ENCODE results near the gene PLEKHA6. TPM values are rescaled to one million over a fixed set of nuclear protein-coding genes. Genes with fewer than 3 reads are reported as not detected.

PLEKHA6 gene
- total and polyA plus RNA-seq, 2 donors (not counting 1 experiment from before 2014, with no cell fraction given): 0.31 to 0.47 TPM

- CTCF ChIA-PET: no interaction called here
- H3K4me2 ChIP-seq (replicated peaks; ENCODE audit: low read depth, low read length, poor library complexity, severe bottlenecking): no peak overlapping the region
- no peaks in the 10 kb centered on the region for H3K9me3 ChIP-seq (ENCODE audit: control extremely low read depth in 1 of 3, control insufficient read depth in 2 of 3, insufficient read depth in 1 of 3, low read length in 2 of 3)
- intact Hi-C loops (cut with micrococcal nuclease): no loop called here
- Mint-ChIP-seq H3K9me3 (ENCODE audit: insufficient read depth) (no peaks in the 10 kb centered on the region), H3K4me3 (no peak overlapping the region), H3K27ac (no peak overlapping the region), H3K27me3 (peaks cover 22% of the 10 kb centered on the region), H3K4me1 (no peaks in the 10 kb centered on the region)
- no peaks in the 10 kb centered on the region for H3K79me2 ChIP-seq (ENCODE audit: control insufficient read depth, insufficient read depth, low read length)
- POLR2A ChIA-PET: no interaction called here
- H2AFZ ChIP-seq (ENCODE audit: insufficient read depth, low read depth, low read length, poor library complexity, severe bottlenecking): no peak overlapping the region
- no peaks in the 10 kb centered on the region for H4K20me1 ChIP-seq (ENCODE audit: control insufficient read depth, insufficient read depth, low read length, poor library complexity, severe bottlenecking)
- no peak overlapping the region for H3K27ac ChIP-seq (ENCODE audit: low read length in 2 of 2)
- ATAC-seq (ENCODE audit: low read depth) (no peak), DNase-seq (no peak)
- WGBS (ENCODE audit: insufficient coverage): 86% methylated on average over 2 of the region's 6 CpGs
- no peak for TF ChIP-seq CTCF (IDR thresholded peaks at IDR 0.05)
- no peak for TF ChIP-seq EZH2 (IDR thresholded peaks at IDR 0.05; ENCODE audit: borderline replicate concordance, insufficient read depth, low read depth, low read length, poor library complexity, severe bottlenecking)
- no peak overlapping the region for H3K9ac ChIP-seq (ENCODE audit: low read length)
- H3K4me1 ChIP-seq (ENCODE audit: control insufficient read depth in 2 of 2, insufficient read depth in 2 of 2, low read length in 2 of 2): no peaks in the 10 kb centered on the region
- H3K4me3 ChIP-seq (ENCODE audit: control extremely low read depth in 1 of 5, extremely low read depth in 1 of 5, insufficient read depth in 1 of 5, low read depth in 2 of 5, low read length in 4 of 5): no peak overlapping the region
- H3K36me3 ChIP-seq (replicated peaks in 1 of 2; ENCODE audit: control extremely low read depth in 1 of 2, control insufficient read depth in 1 of 2, extremely low read depth in 1 of 2, insufficient read depth in 2 of 2, low read length in 1 of 2): no peaks in the 10 kb centered on the region
- peaks cover 0 to 3% (median 0%) of the 10 kb centered on the region in 4 experiments for H3K27me3 ChIP-seq (replicated peaks in 1 of 4; ENCODE audit: control extremely low read depth in 1 of 4, control insufficient read depth in 3 of 4, insufficient read depth in 4 of 4, low read length in 3 of 4)
These were observed 107.6 kb downstream of the PLEKHA6 start for GRCh38 chr1:204251926-204252689.

DNA sequence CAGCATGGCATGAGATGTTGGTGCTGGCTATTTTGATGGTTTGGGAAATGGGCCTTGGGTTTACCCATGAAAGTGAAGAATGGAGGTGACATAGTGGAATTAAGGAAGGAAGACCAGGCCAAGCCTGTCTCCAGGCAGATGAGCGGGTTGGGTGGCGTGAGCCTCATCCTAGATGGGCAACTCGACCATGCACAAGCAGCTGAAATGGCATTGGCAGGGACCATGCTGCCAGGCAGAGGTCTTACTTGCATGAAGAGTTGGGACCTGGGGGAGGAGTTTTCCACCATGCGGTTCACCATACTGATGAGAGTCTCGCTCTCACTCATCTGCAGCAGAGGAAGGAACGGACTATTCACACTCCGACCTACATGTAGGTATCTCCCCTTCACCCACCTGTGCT lies 108.4 kb downstream of the PLEKHA6 start:
- intact Hi-C loops (cut with micrococcal nuclease): no loop called here
- H4K20me1 ChIP-seq (ENCODE audit: control insufficient read depth, insufficient read depth, low read length, poor library complexity, severe bottlenecking): no peaks in the 10 kb centered on the region
- H3K27me3 Mint-ChIP-seq: peaks cover 25% of the 10 kb centered on the region
- H3K27ac Mint-ChIP-seq: no peak overlapping the region
- WGBS (ENCODE audit: insufficient coverage): 85% methylated on average over 5 of the region's 7 CpGs
- ChIA-PET POLR2A (no interaction called here), CTCF (no interaction called here)
- H3K27me3 ChIP-seq (replicated peaks in 1 of 4; ENCODE audit: control extremely low read depth in 1 of 4, control insufficient read depth in 3 of 4, insufficient read depth in 4 of 4, low read length in 3 of 4): peaks cover 0 to 3% (median 0%) of the 10 kb centered on the region in 4 experiments
- no peak overlapping the region for H3K4me2 ChIP-seq (replicated peaks; ENCODE audit: low read depth, low read length, poor library complexity, severe bottlenecking)
- H3K9me3 Mint-ChIP-seq (ENCODE audit: insufficient read depth): no peaks in the 10 kb centered on the region
- no peaks in the 10 kb centered on the region for H3K79me2 ChIP-seq (ENCODE audit: control insufficient read depth, insufficient read depth, low read length)
- no peak overlapping the region for H3K4me3 ChIP-seq (ENCODE audit: control extremely low read depth in 1 of 5, extremely low read depth in 1 of 5, insufficient read depth in 1 of 5, low read depth in 2 of 5, low read length in 4 of 5)
- no peak overlapping the region for H3K4me3 Mint-ChIP-seq
- ATAC-seq (ENCODE audit: low read depth) (no peak), DNase-seq (no peak)
- TF ChIP-seq CTCF (IDR thresholded peaks at IDR 0.05): no peak
- no peak for TF ChIP-seq EZH2 (IDR thresholded peaks at IDR 0.05; ENCODE audit: borderline replicate concordance, insufficient read depth, low read depth, low read length, poor library complexity, severe bottlenecking)
- no peaks in the 10 kb centered on the region for H3K36me3 ChIP-seq (replicated peaks in 1 of 2; ENCODE audit: control extremely low read depth in 1 of 2, control insufficient read depth in 1 of 2, extremely low read depth in 1 of 2, insufficient read depth in 2 of 2, low read length in 1 of 2)
- no peaks in the 10 kb centered on the region for H3K9me3 ChIP-seq (ENCODE audit: control extremely low read depth in 1 of 3, control insufficient read depth in 2 of 3, insufficient read depth in 1 of 3, low read length in 2 of 3)
- no peak overlapping the region for H2AFZ ChIP-seq (ENCODE audit: insufficient read depth, low read depth, low read length, poor library complexity, severe bottlenecking)
- no peaks in the 10 kb centered on the region for H3K4me1 Mint-ChIP-seq
- no peak overlapping the region for H3K9ac ChIP-seq (ENCODE audit: low read length)
- no peaks in the 10 kb centered on the region for H3K4me1 ChIP-seq (ENCODE audit: control insufficient read depth in 2 of 2, insufficient read depth in 2 of 2, low read length in 2 of 2)
- H3K27ac ChIP-seq (ENCODE audit: low read length in 2 of 2): no peak overlapping the region
